Fibroblast of peridontal ligament (primary cell): ENCODE measurements around the gene SEMA3B.
"Not testable (repeated sequence)": the region's sequence is repeated elsewhere in the genome, so short reads cannot be mapped to it uniquely, and the experiment has no call there.

Experiments used
- DNase-seq: peaks from one replicate; pipeline ENCODE4 v3.0.0-alpha.2; 2010; ENCODE audit errors: extremely low read depth

The SEMA3B gene

DNA sequence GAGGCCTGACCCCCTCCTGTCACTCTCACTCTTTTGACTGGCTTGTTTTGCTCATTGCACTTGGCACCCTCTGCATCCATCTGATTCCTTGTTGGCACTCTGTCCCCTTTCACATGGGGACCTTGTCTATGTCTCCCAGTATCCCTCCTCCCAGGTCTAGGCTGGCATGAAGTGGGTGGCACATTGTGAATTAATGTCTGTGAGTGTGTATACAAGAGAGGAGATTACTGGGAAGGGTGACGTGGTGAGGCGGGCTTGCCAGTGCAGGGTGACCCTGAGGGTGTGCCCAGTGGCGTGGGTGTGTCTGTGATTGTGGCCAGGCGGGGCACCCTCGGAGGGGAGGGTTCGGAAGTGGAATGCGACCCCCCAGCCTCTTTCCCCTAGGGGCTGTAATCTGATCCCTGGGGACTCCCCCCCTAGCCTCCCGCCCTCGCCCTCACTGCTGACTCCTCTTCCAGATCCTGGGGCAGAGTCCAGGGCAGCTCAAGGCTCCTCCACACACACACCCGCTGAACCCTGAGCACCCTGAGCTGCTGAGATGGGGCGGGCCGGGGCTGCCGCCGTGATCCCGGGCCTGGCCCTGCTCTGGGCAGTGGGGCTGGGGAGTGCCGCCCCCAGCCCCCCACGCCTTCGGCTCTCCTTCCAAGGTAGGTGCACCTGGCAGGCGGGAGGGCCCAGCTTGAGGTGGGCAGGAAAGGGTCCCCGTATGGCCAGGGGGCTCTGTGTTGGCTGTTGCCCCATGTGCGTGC lies at the start of gene SEMA3B:
SEMA3B (plus strand) TSS at position 445 of the 749 bp plus-strand sequence; CDS start at position 539, 94 bp downstream.
- DNase-seq: peak; percentile 60

DNA sequence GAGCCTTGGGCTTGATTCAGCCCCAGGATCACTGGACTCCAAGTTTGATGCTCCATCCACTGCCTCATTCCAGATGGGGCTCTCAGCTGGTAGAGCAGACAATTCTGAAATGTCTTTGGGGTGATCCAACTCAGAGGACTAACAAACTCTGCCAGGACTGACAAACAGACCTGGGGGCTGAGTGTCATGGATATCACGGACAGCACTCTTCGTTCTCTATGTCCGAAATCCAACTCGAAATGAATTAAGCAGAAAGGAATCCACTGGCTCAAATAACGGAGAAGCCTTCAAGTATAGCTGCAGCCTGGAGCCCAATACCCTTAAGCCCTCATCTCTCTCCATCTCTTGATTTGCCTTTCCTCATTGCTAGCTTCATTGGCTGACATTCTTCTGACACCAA lies 49.7 kb upstream of the SEMA3B start:
- DNase-seq: no peak

GRCh38 chr3:50220109-50220508 lies 48.8 kb upstream of the SEMA3B start:
- no peak for DNase-seq

- DNase-seq: no peak
Observed at GRCh38 chr3:50221051-50221410, 47.9 kb upstream of the SEMA3B start.

DNA sequence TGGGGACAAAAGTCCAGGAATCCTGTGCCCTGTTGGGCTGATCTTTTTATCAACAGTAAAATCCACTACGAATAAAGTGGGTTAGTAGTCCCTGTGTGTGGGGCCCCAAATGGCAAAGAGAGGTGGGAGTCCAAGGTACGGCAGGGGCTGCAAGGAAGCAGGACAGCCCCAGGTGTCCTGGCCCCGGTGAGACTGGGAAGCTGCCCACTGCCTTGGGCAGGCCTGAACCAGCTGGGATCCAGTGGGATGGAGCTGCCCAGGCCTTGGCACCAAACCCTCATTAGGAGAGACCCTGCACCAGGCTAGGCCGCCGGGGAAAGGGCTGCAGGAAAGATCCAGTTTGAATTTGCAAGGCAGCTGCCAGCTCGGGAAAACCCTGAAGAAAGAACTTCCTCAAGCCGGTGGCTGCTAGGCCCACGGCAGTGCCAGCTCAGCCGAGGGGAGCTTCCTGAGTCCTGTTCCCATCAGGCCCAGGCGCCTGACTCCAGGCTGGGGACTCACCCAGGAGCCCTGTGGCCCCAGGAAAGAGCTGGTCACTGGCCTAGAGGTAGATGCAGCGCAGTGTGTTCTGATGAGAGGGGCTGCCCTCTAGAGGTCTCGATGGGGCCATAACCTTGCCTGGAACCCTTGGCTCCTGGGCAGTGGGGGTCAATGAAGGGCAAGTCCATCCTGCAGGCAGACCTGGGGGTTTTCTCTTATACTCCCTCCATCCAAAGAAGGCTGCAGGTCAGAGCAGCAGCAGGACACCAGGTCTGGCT lies 47.4 kb upstream of the SEMA3B start:
- DNase-seq: no peak

DNA sequence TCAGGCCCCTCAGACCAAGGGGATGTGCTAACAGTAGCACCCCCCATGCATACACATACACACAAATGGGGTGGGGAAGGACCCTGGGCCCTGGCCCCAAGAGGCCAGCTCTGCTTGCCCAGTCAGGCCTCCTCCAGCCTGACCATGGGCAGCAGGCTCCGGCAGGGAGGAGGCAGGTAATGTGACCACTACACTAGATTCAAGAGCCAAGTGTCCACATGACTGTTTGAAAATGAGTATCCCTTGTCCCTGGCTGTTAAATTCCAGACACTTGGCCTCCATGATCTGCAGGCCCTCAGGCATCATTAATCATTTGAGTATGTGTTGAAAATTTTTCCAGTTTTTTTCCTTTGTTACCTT lies 46.8 kb upstream of the SEMA3B start:
- DNase-seq: no peak

DNA sequence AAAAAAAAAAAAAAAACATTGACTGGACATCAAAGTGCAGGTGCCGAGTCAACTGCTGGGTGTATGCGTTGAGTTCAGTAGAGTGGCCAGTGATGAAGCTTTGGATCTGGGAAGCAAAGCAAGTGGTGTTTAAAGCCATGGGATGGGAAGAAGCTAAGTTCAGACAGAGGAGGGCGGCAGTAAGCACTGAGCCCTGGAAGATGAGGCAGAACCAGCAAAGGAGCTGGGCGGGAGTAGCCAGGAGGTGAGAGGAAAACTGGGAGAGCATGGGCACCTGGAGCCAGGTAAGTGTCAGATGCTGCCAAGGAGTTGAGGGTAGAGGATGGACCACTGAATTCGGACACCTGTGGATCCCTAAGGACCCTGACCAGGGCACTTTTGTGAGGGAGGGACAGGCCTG lies 44.3 kb upstream of the SEMA3B start:
- no peak for DNase-seq

- peak; percentile 42 for DNase-seq
Observed at GRCh38 chr3:50226888-50227389, 42.0 kb upstream of the SEMA3B start.

DNA sequence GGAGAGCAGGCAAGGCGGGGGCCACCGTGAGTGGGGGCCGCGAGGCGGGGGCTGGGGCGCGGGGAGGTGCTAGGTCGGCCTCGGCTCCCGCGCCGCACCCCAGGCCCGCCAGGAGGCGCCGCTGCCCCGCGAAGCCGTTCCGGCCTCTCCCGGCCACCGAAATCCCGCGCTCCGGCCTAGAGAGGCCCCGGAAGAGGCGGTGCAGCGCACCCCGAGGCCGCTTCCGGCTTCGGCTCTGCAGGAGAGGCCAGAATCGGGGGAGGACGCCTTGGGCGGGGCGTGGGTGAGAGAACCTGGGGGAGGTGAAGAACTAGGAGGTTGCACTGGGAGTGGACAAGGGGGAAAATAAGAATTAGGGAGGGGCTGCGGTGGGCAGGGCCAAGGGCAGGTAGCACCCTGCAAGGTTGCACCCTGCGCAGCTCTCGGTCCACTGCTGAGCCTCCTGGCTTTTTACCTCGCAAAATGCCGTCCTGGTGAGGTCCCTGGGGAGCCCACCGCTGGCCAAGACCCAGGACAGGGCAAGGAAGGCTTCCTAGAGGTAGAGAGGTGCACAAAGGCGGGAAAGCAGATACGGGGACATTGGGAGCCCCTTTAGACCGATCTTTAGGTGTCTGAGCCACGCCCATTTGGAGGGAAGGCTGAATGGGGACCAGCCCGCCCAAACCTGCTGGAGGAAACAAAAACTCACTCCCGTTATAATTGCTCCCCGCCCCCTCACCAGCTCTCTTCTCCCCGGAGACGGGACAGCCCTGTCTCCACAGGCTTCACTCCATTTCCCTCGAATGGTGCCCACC lies 41.4 kb upstream of the SEMA3B start:
- DNase-seq: peak; percentile 81

DNA sequence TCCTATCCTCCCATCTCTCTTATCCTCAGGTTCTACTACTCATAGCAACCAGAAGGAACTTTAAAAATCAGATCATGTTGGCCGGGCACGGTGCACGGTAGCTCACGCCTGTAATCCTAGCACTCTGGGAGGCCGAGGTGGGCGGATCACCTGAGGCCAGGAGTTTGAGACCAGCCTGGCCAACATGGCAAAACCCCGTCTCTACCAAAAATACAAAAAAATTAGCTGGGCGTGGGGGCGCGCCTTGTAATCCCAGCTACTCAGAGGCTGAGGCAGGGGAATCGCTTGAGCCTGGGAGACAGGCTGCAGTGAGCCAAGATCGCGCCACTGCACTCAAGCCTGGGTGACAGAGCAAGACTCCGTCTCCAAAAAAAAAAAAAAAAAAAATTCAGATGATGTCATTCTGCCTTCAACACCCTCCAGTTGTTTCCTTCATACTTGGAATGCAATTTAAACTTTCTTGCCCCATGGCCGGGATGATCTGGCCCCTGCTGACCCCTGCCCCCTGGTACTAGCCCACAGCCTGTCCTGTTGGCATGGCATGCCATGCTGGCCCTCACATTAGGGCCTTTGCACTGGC lies 40.7 kb upstream of the SEMA3B start:
- DNase-seq: not testable (repeated sequence)

DNA sequence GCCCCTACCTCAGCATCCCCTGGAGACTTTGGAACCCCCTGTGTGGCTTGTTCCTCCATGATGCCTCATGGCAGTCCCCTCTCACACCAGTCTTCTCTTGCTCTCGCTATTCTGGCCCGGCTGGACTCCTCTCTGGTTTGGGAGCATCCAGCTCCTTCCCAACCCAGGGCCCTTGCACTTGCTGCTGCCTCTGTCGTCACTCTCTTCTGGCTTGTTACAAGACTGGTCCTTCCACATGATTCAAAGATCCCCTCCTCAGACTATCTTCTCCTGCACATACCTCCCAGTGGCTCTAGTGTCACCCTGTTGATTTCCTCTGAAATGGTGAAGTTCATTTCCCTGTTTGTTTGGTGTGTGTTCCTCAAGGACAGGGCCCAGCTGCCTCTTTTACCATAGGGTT lies 39.5 kb upstream of the SEMA3B start:
- no peak for DNase-seq

DNA sequence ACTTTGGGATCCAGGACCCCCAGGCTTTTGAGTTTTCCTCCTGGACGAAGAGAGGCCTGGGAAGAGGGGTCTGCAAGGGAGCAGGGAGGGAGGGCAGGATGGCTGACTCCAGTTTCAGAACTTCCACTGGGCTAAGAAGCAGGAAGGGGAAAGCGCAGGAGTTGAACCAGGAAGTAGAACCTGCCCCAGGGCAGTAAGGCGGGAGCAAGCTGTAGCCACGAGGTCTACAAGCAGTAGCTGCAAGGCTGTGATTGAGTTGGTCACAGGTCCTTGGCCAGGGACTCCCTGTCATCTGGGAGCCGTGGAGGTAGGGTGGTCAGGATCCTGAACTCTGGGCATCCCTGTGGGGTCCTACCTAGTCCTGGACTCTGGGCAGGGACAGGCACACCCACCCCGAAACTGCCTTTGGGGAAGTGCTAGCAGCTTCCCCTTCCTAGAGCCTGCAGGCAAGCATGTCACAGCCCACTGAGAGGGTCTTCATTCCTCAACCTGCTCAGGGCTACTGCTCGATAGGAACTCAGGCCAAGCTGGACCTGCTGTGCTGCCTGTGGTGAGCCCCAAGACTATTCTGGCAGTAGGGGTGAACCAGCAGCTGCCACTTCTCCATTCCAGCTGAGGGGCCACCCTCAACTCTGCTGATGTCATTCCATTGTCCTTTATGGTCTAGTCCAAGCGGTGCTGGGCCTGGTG lies 38.7 kb upstream of the SEMA3B start:
- no peak for DNase-seq

DNA sequence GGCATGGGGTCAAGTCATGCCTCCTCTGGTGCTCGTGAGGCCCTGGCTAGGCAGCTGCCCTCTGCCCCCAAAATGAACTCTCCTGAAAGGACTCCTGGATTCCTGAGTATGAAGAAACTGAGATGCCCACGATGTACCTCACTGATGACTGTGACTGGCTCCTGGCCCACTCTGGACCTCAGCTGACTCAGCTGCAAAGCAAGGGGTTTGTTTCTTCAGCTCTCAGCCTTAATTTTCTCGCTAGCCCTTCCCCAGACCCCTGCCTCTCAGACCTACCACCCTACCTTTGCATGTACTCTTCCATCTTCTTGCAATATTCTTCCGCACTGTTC lies 38.2 kb upstream of the SEMA3B start:
- peak; percentile 29 for DNase-seq

GRCh38 chr3:50231581-50231980 lies 37.4 kb upstream of the SEMA3B start:
- no peak for DNase-seq

- no peak for DNase-seq
Observed at GRCh38 chr3:50232303-50232702, 36.6 kb upstream of the SEMA3B start.

- DNase-seq: no peak
Observed at GRCh38 chr3:50233176-50233575, 35.8 kb upstream of the SEMA3B start.

DNA sequence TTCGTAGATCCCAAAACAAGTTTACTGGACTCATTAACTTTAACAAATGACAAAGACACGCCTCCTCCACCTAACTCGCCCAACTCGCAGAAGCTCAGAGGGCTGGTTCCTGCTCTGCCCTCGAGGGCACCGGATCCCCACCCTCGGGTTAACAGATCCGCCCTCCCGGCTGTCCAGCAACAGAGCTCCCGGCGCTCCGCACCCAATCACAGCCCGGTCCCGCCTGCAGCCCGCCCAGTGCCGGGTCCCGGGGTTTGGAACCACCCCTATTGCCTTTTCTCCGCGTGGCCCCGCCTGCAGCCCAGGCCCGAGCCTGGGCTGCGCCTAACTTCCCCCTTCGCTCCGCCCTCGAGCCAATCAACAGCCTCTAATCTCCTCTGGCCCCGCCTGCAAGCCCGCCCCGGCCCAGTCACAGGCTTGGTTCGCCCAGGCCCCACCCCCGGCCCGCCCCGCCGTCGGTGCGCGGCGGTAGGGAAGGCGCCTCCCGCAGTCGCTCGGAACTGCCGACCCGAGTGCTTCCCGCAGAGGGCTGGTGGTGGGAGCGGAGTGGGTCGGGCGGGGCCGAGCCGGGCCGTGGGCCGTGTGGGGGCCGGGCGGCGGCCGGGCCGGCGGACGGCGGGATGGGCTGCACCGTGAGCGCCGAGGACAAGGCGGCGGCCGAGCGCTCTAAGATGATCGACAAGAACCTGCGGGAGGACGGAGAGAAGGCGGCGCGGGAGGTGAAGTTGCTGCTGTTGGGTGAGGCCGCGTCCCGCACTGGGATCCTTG lies 33.0 kb upstream of the SEMA3B start, which contains the start of gene GNAI2:
GNAI2 (plus strand) TSS at position 489 of the 768 bp plus-strand sequence; CDS start at position 621, 132 bp downstream.
- peak; percentile 95 for DNase-seq

- DNase-seq: no peak
Observed at GRCh38 chr3:50236484-50237132, 32.3 kb upstream of the SEMA3B start.

- peak; percentile 62 for DNase-seq
Observed at GRCh38 chr3:50237133-50237651, 31.8 kb upstream of the SEMA3B start.
